Measurements from ENCODE around the gene KLRC3. TPM values are rescaled to one million over a fixed set of nuclear protein-coding genes. Genes with fewer than 3 reads are reported as not detected.
"Not testable (repeated sequence)": the region's sequence is repeated elsewhere in the genome, so short reads cannot be mapped to it uniquely, and the experiment has no call there.

KLRC3 gene
- total and polyA plus RNA-seq, 11 donors, result not detected

DNA sequence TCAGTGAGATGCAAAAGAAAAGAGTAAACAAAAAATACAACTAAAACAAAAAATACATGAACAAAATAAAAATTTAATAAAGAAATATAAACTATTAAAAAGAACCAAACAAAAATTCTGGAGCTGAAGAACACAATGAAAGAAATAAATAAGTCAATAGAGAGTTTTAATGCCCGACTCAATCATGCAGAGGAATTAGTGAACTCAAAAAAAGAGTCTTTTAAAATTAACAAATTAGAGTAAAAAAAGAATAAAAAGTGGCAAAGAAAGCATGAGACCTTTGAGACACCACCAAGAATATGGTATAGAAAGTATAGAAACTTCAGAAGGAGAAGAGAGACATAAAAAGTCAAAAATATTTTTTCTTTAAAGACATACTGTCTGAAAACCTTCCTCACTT, 35.4 kb upstream of the KLRC3 start:
- intact Hi-C loops (cut with DNase I), result no loop called here
- 75 to 89% (median 81%) methylated on average over 1 of the region's 1 CpG for WGBS, 4 donors
- peaks cover 0 to 33% (median 23%) of the 10 kb centered on the region in 12 donors for H3K9me3 ChIP-seq

DNA sequence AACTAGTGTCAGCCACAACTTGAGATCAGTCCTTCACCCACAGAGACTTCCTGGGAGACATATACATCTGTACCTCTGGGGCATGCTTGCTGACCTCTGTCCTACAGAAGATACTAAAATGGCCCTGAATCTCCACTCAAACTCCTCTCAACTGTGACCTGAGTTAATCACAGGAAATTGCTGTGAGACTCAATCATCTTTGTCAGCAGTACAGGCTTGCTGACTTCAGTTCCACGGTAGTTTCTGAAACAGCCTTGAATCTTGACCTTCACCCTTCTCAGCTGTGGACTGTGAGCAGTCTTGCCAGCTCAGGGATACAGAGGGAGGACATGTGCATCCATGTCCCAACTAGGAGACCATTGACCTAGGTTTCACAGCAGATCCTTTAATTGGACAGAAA, 34.1 kb upstream of the KLRC3 start:
- H3K9me3 ChIP-seq, result peaks cover 0 to 33% (median 23%) of the 10 kb centered on the region in 12 donors
- 67 to 80% (median 70%) methylated on average over 1 of the region's 1 CpG for WGBS, 4 donors
- no peak for ATAC-seq
- H3K27ac ChIP-seq, result no peak overlapping the region
- no peaks in the 10 kb centered on the region for H3K4me1 ChIP-seq
- TF ChIP-seq, protein P1, sequence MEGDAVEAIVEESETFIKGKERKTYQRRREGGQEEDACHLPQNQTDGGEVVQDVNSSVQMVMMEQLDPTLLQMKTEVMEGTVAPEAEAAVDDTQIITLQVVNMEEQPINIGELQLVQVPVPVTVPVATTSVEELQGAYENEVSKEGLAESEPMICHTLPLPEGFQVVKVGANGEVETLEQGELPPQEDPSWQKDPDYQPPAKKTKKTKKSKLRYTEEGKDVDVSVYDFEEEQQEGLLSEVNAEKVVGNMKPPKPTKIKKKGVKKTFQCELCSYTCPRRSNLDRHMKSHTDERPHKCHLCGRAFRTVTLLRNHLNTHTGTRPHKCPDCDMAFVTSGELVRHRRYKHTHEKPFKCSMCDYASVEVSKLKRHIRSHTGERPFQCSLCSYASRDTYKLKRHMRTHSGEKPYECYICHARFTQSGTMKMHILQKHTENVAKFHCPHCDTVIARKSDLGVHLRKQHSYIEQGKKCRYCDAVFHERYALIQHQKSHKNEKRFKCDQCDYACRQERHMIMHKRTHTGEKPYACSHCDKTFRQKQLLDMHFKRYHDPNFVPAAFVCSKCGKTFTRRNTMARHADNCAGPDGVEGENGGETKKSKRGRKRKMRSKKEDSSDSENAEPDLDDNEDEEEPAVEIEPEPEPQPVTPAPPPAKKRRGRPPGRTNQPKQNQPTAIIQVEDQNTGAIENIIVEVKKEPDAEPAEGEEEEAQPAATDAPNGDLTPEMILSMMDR (IDR thresholded peaks at IDR 0.05), result no peak
- TF ChIP-seq POLR2A (IDR thresholded peaks at IDR 0.05), result no peak
- no peaks in the 10 kb centered on the region for H3K36me3 ChIP-seq
- no peak overlapping the region for H3K4me3 ChIP-seq
- DNase-seq, result no peak
- no peaks in the 10 kb centered on the region for H3K27me3 ChIP-seq
- intact Hi-C loops (cut with DNase I), result no loop called here

More for the DNA sequence above, 35.4 kb upstream of the KLRC3 start:
- Histone ChIP-seq H3K4me1 (no peaks in the 10 kb centered on the region), H3K27me3 (no peaks in the 10 kb centered on the region), H3K36me3 (no peaks in the 10 kb centered on the region), H3K4me3 (no peak overlapping the region), H3K27ac (no peak overlapping the region)
- DNase-seq, result no peak
- TF ChIP-seq, protein P1 (IDR thresholded peaks at IDR 0.05), result no peak
- no peak for TF ChIP-seq POLR2A (IDR thresholded peaks at IDR 0.05)
- no peak for ATAC-seq

DNA sequence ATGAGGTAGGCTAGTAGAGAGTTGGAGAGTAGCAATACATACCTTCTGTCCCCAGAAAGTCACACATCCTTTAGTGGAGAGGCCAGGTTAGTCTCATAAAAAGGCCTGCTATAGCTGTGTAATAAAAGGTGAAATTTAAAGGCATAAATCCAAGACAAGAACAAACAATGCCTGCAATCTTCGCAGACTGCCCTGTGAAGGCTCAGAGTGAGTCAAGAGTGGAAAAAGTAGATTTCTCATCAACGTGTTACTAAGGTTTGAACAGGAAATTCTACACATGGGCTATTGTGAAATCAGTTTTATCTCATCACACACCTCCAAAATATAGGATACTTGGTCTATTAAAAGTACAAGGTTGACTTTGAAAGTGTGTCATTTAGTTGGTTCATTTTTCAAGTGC, 32.8 kb upstream of the KLRC3 start, which contains the start of gene KLRC1:
TSS of gene KLRC1 (minus strand) at position 222 of the 400 bp plus-strand sequence. CDS start 2,221 bp downstream, outside the sequence.
- intact Hi-C loops (cut with DNase I), result no loop called here
- Histone ChIP-seq H3K4me3 (no peak within 1 kb of the TSS), H3K4me1 (no peaks in the 10 kb centered on the region), H3K27me3 (no peaks in the 10 kb centered on the region), H3K36me3 (no peaks in the 10 kb centered on the region), H3K9me3 (peaks cover 0 to 31% (median 23%) of the 10 kb centered on the region in 12 donors), H3K27ac (no peak within 1 kb of the TSS)
- 50 to 66% (median 62%) methylated on average over 2 of the region's 2 CpGs for WGBS, 4 donors
- TF ChIP-seq, protein P1 (IDR thresholded peaks at IDR 0.05), result no peak
- ATAC-seq (no peak), DNase-seq (no peak)

DNA sequence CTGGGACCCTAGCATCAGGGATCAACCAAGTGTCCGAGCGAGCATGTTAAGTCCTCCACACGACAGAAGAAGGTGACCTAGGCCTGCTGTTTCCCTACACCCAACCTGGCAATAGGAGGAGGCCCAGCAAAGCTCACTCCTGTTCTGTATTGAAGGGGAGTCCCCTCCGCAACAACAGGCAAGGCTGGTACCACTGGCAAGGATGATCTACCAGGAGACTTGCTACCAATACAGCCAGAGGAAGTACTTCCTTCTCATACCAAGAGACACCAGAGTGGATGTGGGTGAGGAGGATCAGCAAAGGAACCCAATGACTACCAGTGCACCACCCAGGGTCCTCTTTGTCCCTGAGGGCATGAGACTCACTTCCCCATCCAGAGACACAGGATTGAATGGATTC, 27.8 kb upstream of the KLRC3 start:
- no peaks in the 10 kb centered on the region for H3K36me3 ChIP-seq
- WGBS, 4 donors, result 88 to 91% (median 90%) methylated on average over 4 of the region's 4 CpGs
- H3K27me3 ChIP-seq, result no peaks in the 10 kb centered on the region
- no peaks in the 10 kb centered on the region for H3K4me1 ChIP-seq
- no peak overlapping the region for H3K27ac ChIP-seq
- H3K9me3 ChIP-seq, result no peaks in the 10 kb centered on the region
- no peak overlapping the region for H3K4me3 ChIP-seq
- DNase-seq (no peak), ATAC-seq (no peak)
- intact Hi-C loops (cut with DNase I), result no loop called here
- TF ChIP-seq POLR2A (IDR thresholded peaks at IDR 0.05), result no peak
- TF ChIP-seq, protein P1 (IDR thresholded peaks at IDR 0.05), result no peak

DNA sequence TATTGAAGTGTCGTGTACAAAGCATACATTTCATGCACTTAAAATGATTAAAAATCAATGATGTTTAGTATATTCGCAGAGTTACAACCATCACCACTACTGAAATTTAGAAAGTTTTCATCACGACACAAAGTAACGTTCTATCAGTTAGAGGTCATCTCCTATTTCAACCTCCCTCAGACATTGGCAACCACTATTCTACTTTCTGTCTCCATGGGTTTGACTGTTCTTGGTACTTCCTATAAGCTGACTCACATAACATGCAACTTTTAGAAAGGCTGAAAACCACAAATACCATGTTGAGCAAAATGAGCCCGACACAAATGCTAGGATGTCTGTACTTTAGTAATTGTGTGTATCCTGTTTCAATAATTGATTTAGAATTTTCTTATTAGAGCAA, 25.7 kb upstream of the KLRC3 start:
- H3K9me3 ChIP-seq; ATAC-seq; H3K27ac ChIP-seq; intact Hi-C loops (cut with DNase I); H3K36me3 ChIP-seq; H3K4me3 ChIP-seq; DNase-seq; H3K27me3 ChIP-seq; H3K4me1 ChIP-seq: not testable (repeated sequence)
- WGBS, 4 donors, result 81 to 87% (median 81%) methylated on average over 5 of the region's 5 CpGs

DNA sequence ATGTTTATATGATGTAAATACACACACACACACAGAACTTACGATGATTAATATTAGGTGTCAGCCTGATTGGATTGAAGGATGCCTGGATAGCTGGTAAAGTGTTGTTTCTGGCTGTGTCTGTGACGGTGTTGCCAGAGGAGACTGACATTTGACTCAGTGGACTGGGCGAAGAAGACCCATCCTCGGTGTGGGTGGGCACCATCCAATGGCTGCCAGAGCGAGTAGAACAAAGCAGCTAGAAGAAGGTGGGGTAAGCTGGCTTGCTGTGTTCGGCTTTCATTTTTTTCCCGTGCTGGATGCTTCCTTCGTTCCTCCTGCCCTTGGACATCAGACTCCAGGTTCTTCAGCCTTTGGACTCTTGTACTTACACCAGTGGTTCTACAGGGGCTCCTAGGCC, 20.7 kb upstream of the KLRC3 start:
- ATAC-seq; H3K27ac ChIP-seq; H3K27me3 ChIP-seq; H3K9me3 ChIP-seq; DNase-seq; H3K36me3 ChIP-seq; H3K4me3 ChIP-seq; H3K4me1 ChIP-seq; intact Hi-C loops (cut with DNase I): not testable (repeated sequence)
- 81 to 91% (median 89%) methylated on average over 8 of the region's 8 CpGs for WGBS, 4 donors

DNA sequence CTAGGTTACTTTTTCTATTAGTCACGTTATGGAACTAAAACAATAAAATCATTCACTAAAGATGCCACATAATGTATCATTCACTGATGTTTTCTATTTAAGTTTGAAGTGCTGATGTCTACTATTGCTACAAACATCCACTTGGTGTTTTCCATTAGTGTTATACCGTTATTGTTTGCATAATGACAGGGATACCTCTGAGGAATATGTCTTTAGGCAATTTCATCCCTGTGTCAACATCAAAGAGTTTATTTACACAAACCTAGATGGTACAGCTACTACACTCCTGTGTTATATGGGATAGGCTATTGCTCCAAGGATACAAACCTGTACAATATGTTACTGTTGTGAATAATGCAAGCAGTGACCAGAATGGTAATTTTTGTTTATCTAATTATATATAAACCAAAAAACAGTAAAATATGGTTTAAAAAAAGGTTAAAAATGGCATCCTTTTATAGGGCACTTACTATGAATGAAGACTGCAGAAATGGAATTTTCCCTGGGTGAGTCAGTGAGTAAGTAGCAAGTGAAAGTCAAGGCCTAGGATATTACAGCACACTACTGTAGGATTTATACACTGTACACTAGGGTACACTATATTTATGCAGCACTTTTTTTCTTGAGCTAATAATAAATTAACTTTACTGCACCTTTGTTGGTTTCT, 19.3 kb upstream of the KLRC3 start:
- H3K4me3 ChIP-seq; H3K36me3 ChIP-seq; intact Hi-C loops (cut with DNase I); ATAC-seq; H3K27ac ChIP-seq; H3K9me3 ChIP-seq; H3K4me1 ChIP-seq; H3K27me3 ChIP-seq; DNase-seq: not testable (repeated sequence)
- WGBS, 4 donors, result 73 to 78% (median 74%) methylated on average over 2 of the region's 2 CpGs

Data from heart left ventricle (tissue), 16 donors.